ENCODE measurements around the gene YPEL2.

GRCh38 chr17:59392973-59393679 lies 61.7 kb downstream of the YPEL2 start:
- TF ChIP-seq EZH2phosphoT487 (IDR thresholded peaks at IDR 0.05; ENCODE audit: borderline replicate concordance) (no peak), CTCF (conservative IDR thresholded peaks at IDR 0.05; ENCODE audit: low read length) (no peak)
